ENCODE data around the gene NR2C2AP.

DNA sequence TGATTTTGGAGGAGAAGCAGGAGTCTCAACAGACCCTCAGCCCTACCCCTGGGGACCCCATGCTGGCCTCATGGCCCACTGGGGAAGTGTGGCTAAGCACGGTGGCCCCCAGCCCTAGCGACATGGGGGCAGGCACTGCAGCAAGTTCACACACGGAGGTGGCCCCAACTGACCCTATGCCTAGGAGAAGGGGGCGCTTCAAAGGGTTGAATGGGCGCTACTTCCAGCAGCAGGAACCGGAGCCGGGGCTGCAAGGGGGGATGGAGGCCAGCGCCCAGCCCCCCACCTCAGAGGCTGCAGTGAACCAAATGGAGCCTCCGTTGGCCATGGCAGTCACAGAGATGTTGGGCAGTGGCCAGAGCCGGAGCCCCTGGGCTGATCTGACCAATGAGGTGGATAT lies 23.4 kb upstream of the NR2C2AP start:
- TF ChIP-seq, protein P1, sequence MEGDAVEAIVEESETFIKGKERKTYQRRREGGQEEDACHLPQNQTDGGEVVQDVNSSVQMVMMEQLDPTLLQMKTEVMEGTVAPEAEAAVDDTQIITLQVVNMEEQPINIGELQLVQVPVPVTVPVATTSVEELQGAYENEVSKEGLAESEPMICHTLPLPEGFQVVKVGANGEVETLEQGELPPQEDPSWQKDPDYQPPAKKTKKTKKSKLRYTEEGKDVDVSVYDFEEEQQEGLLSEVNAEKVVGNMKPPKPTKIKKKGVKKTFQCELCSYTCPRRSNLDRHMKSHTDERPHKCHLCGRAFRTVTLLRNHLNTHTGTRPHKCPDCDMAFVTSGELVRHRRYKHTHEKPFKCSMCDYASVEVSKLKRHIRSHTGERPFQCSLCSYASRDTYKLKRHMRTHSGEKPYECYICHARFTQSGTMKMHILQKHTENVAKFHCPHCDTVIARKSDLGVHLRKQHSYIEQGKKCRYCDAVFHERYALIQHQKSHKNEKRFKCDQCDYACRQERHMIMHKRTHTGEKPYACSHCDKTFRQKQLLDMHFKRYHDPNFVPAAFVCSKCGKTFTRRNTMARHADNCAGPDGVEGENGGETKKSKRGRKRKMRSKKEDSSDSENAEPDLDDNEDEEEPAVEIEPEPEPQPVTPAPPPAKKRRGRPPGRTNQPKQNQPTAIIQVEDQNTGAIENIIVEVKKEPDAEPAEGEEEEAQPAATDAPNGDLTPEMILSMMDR (IDR thresholded peaks at IDR 0.05; ENCODE audit: low read depth, low read length, poor library complexity, severe bottlenecking), result no peak
- no peak for TF ChIP-seq EZH2phosphoT487 (IDR thresholded peaks at IDR 0.05; ENCODE audit: borderline replicate concordance, low read length)

Measured in DOHH2 (cell line).